HG03460 (cell line): ENCODE data around the gene PTPN21.
A peak's percentile ranks its signal among the peaks of the same experiment; 100 is the strongest.
"Not testable (repeated sequence)": the region's sequence is repeated elsewhere in the genome, so short reads cannot be mapped to it uniquely, and the experiment has no call there.

Experiments
- ATAC-seq: cut with Tn5 transposase; IDR thresholded peaks from one replicate; pipeline ENCODE4 v1.9.1; 2021; ENCODE audit not compliant: unreplicated experiment

PTPN21 gene

GRCh38 chr14:88552876-88553275 lies 1.9 kb downstream of the PTPN21 start:
- ATAC-seq = no peak

GRCh38 chr14:88551980-88552431 lies 2.8 kb downstream of the PTPN21 start:
- no peak for ATAC-seq

GRCh38 chr14:88551094-88551870 lies 3.5 kb downstream of the PTPN21 start:
- ATAC-seq = peak; percentile 56

- no peak for ATAC-seq
These were observed 4.7 kb downstream of the PTPN21 start for GRCh38 chr14:88550078-88550477.

GRCh38 chr14:88547386-88547780 lies 7.4 kb downstream of the PTPN21 start:
- ATAC-seq = no peak

- no peak for ATAC-seq
These were observed 8.0 kb downstream of the PTPN21 start for GRCh38 chr14:88546621-88547385.

- ATAC-seq = no peak
These were observed 9.6 kb downstream of the PTPN21 start for GRCh38 chr14:88545256-88545655.

GRCh38 chr14:88542857-88543795 lies 11.7 kb downstream of the PTPN21 start:
- ATAC-seq = no peak

- ATAC-seq = no peak
These were observed 13.5 kb downstream of the PTPN21 start for GRCh38 chr14:88541324-88541723.

- ATAC-seq = no peak
These were observed 19.0 kb downstream of the PTPN21 start for GRCh38 chr14:88535813-88536212.

- ATAC-seq = no peak
These were observed 19.7 kb downstream of the PTPN21 start for GRCh38 chr14:88535149-88535548.

- ATAC-seq = no peak
These were observed 21.7 kb downstream of the PTPN21 start for GRCh38 chr14:88533064-88533602.

GRCh38 chr14:88529889-88530288 lies 24.9 kb downstream of the PTPN21 start:
- not testable (repeated sequence) for ATAC-seq

- no peak for ATAC-seq
These were observed 32.4 kb downstream of the PTPN21 start for GRCh38 chr14:88522393-88522792.

GRCh38 chr14:88521818-88522217 lies 33.0 kb downstream of the PTPN21 start:
- ATAC-seq = no peak

- ATAC-seq = no peak
These were observed 34.9 kb downstream of the PTPN21 start for GRCh38 chr14:88519907-88520306.

- ATAC-seq = no peak
These were observed 36.0 kb downstream of the PTPN21 start for GRCh38 chr14:88518592-88519512.

- no peak for ATAC-seq
These were observed 37.9 kb downstream of the PTPN21 start for GRCh38 chr14:88516861-88517357.

GRCh38 chr14:88515499-88516221 lies 39.1 kb downstream of the PTPN21 start:
- no peak for ATAC-seq
